ENCODE results near the gene SMURF2.

Gene SMURF2

GRCh38 chr17:64534187-64534586 is 127.9 kb downstream of the SMURF2 start:
- DNase-seq: no peak

GRCh38 chr17:64533784-64534183 is 128.3 kb downstream of the SMURF2 start:
- DNase-seq: no peak

- DNase-seq: no peak
Measured at GRCh38 chr17:64532409-64532808, 129.7 kb downstream of the SMURF2 start.

GRCh38 chr17:64531955-64532371 is 130.1 kb downstream of the SMURF2 start:
- no peak for DNase-seq

GRCh38 chr17:64529221-64529620 is 132.9 kb downstream of the SMURF2 start:
- no peak for DNase-seq

- no peak for DNase-seq
Measured at GRCh38 chr17:64527914-64528313, 134.2 kb downstream of the SMURF2 start.

GRCh38 chr17:64520359-64520758 is 141.7 kb downstream of the SMURF2 start:
- DNase-seq: no peak

- no peak for DNase-seq
Measured at GRCh38 chr17:64519601-64520000, 142.5 kb downstream of the SMURF2 start.

- no peak for DNase-seq
Measured at GRCh38 chr17:64515829-64516228, 146.3 kb downstream of the SMURF2 start.

- no peak for DNase-seq
Measured at GRCh38 chr17:64515419-64515818, 146.7 kb downstream of the SMURF2 start.

- no peak for DNase-seq
Measured at GRCh38 chr17:64509179-64509578, 152.9 kb downstream of the SMURF2 start.

GRCh38 chr17:64508683-64509082 is 153.4 kb downstream of the SMURF2 start:
- no peak for DNase-seq

- peak; percentile 45 for DNase-seq
Measured at GRCh38 chr17:64507413-64507782, 154.7 kb downstream of the SMURF2 start.

GRCh38 chr17:64506576-64507412 is 155.3 kb downstream of the SMURF2 start, which contains the start of gene CEP95:
TSS of gene CEP95 (plus strand) at chr17:64506977. CDS start at chr17:64507098, 121 bp downstream.
- DNase-seq: peak; percentile 98

- DNase-seq: peak; percentile 98
Measured at GRCh38 chr17:64506201-64506575, 155.9 kb downstream of the SMURF2 start, which contains the start of gene DDX5. TSS of gene DDX5 (minus strand) at chr17:64506289. CDS start at chr17:64506119, 170 bp downstream.

GRCh38 chr17:64505340-64506200 is 156.5 kb downstream of the SMURF2 start:
- peak; percentile 86 for DNase-seq

GRCh38 chr17:64504769-64505339 is 157.3 kb downstream of the SMURF2 start:
- DNase-seq: no peak

- no peak for DNase-seq
Measured at GRCh38 chr17:64503821-64504768, 158.0 kb downstream of the SMURF2 start.

GRCh38 chr17:64503341-64503740 is 158.8 kb downstream of the SMURF2 start:
- DNase-seq: no peak

GRCh38 chr17:64502809-64503208 is 159.3 kb downstream of the SMURF2 start:
- no peak for DNase-seq

GRCh38 chr17:64502021-64502420 is 160.1 kb downstream of the SMURF2 start:
- DNase-seq: no peak

All from stimulated activated CD8-positive, alpha-beta memory T cell treated with anti-CD3 and anti-CD28 coated beads, Interleukin-4, amount 100 ng/mL, for 48 hours (primary cell).